B cell (primary cell): ENCODE data around the gene NECAB2. TPM values are rescaled to one million over a fixed set of nuclear protein-coding genes. Genes with fewer than 3 reads are reported as not detected.

Source experiments
- ATAC-seq: fragments of 200-7000 bp; cut with Tn5 transposase; one replicate; pipeline ENCODE4 v1.10.0; 2021; ENCODE audit warnings: low read depth, mild to moderate bottlenecking, moderate number of reproducible peaks, moderate library complexity
- CTCF ChIA-PET: fragments of 350-600 bp; sonication (Branson Sonifier 250); formaldehyde crosslinking; loops from one replicate; lab custom pipeline; 2021; ENCODE audit warnings: antibody characterized with exemption, inconsistent platforms; lab: Charles Lee
- POLR2A ChIA-PET: fragments of 350-600 bp; sonication (Branson Sonifier 250); formaldehyde crosslinking; loops from one replicate; lab custom pipeline; 2021; ENCODE audit warnings: antibody characterized with exemption; lab: Charles Lee
- DNase-seq: peaks from one replicate; pipeline ENCODE4 v3.0.0; 2013
- H2AFZ ChIP-seq: 2 replicates; pipeline ENCODE4 v1.6.1; 2012; ENCODE audit warnings: mild to moderate bottlenecking, low read depth, low read length; ENCODE audit not compliant: insufficient read depth, poor library complexity, severe bottlenecking
- H3K27ac ChIP-seq, 2 donors: 1 replicate in 1 of 2; 2 replicates in 1 of 2; pipeline ENCODE4 v1.5.1; 2012 to 2013; ENCODE audit warnings: low read length in 2 of 2, mild to moderate bottlenecking in 2 of 2, moderate library complexity in 1 of 2
- H3K27me3 ChIP-seq, 4 experiments: fragments of 200-600 bp in 1 of 4; sonication (generic) in 1 of 4; replicated peaks in 1 of 4; 1 replicate in 2 of 4; 2 replicates in 2 of 4; pipeline versions ENCODE4 v1.6.1 to v1.7.0; 2013 to 2016; ENCODE audit warnings: low read length in 3 of 4, mild to moderate bottlenecking in 2 of 4, mixed read lengths in 1 of 4, moderate library complexity in 1 of 4; ENCODE audit not compliant: insufficient read depth in 4 of 4, control insufficient read depth in 3 of 4; ENCODE audit errors: control extremely low read depth in 1 of 4
- H3K36me3 ChIP-seq, 2 experiments: replicated peaks in 1 of 2; 1 replicate in 1 of 2; 2 replicates in 1 of 2; pipeline versions ENCODE4 v1.6.1 to v1.7.1; 2013; ENCODE audit warnings: low read length in 1 of 2; ENCODE audit not compliant: insufficient read depth in 2 of 2, control insufficient read depth in 1 of 2; ENCODE audit errors: control extremely low read depth in 1 of 2, extremely low read depth in 1 of 2
- H3K4me1 ChIP-seq, 2 donors: fragments of 200-600 bp in 1 of 2; sonication (generic) in 1 of 2; 1 replicate in 1 of 2; 2 replicates in 1 of 2; pipeline versions ENCODE4 v1.5.1 to v1.6.1; 2013 to 2017; ENCODE audit warnings: low read length in 2 of 2; ENCODE audit not compliant: control insufficient read depth in 2 of 2, insufficient read depth in 2 of 2
- H3K4me2 ChIP-seq: replicated peaks from 2 replicates; pipeline ENCODE3; 2012; ENCODE audit warnings: mild to moderate bottlenecking, low read depth, low read length; ENCODE audit not compliant: poor library complexity, severe bottlenecking
- H3K4me3 ChIP-seq, 5 experiments: fragments of 200-600 bp in 1 of 5; sonication (generic) in 1 of 5; 1 replicate in 3 of 5; 2 replicates in 2 of 5; pipeline versions ENCODE4 v1.5.1 to v1.7.0; 2011 to 2016; ENCODE audit warnings: low read length in 4 of 5, mild to moderate bottlenecking in 4 of 5, low read depth in 2 of 5, control low read depth in 1 of 5, moderate library complexity in 1 of 5; ENCODE audit not compliant: insufficient read depth in 1 of 5; ENCODE audit errors: control extremely low read depth in 1 of 5, extremely low read depth in 1 of 5
- H3K79me2 ChIP-seq: fragments of 200-600 bp; sonication (generic); one replicate; pipeline ENCODE4 v1.6.0; 2016; ENCODE audit warnings: low read length; ENCODE audit not compliant: control insufficient read depth, insufficient read depth
- H3K9ac ChIP-seq: fragments of 200-600 bp; sonication (generic); 2 replicates; pipeline ENCODE4 v1.6.1; 2017; ENCODE audit warnings: mild to moderate bottlenecking, low read length, moderate library complexity
- H3K9me3 ChIP-seq, 3 donors: one replicate each; pipeline versions ENCODE4 v1.6.1 to v1.7.1; 2013; ENCODE audit warnings: low read length in 2 of 3; ENCODE audit not compliant: control insufficient read depth in 2 of 3, insufficient read depth in 1 of 3; ENCODE audit errors: control extremely low read depth in 1 of 3
- H4K20me1 ChIP-seq: 2 replicates; pipeline ENCODE4 v1.6.0; 2012; ENCODE audit warnings: mild to moderate bottlenecking, low read length; ENCODE audit not compliant: insufficient read depth, control insufficient read depth, poor library complexity, severe bottlenecking
- H3K27ac Mint-ChIP-seq: one replicate; pipeline ENCODE4 v1.8.0; 2021; ENCODE audit warnings: mixed read lengths
- H3K27me3 Mint-ChIP-seq: one replicate; pipeline ENCODE4 v1.8.0; 2021; ENCODE audit warnings: mixed read lengths
- H3K4me1 Mint-ChIP-seq: one replicate; pipeline ENCODE4 v1.8.0; 2021; ENCODE audit warnings: mixed read lengths
- H3K4me3 Mint-ChIP-seq: one replicate; pipeline ENCODE4 v1.8.0; 2021; ENCODE audit warnings: mixed read lengths
- H3K9me3 Mint-ChIP-seq: one replicate; pipeline ENCODE4 v1.8.0; 2022; ENCODE audit warnings: mixed read lengths; ENCODE audit not compliant: insufficient read depth
- EZH2 ChIP-seq: IDR thresholded peaks from 2 replicates; pipeline ENCODE4 v1.6.1; 2012; ENCODE audit warnings: borderline replicate concordance, low read depth, mild to moderate bottlenecking, moderate library complexity, low read length; ENCODE audit not compliant: insufficient read depth, poor library complexity, severe bottlenecking
- WGBS: methylation state at CpG from one replicate; pipeline ENCODE4 v1.1.5; 2013; ENCODE audit warnings: missing lambda C conversion rate; ENCODE audit not compliant: insufficient coverage; 5-methylcytosine and 5-hydroxymethylcytosine counted together
- intact Hi-C: fragments of 100-400 bp; cut with micrococcal nuclease; formaldehyde crosslinking; loops from one replicate; pipeline ENCODE4 v1.10.0; 2022
- polyA plus RNA-seq: library from polyadenylated mRNA; depleted of rRNA; stranded (reverse); fragments of >200 nt; gene quantifications from 2 replicates; pipeline ENCODE4 v1.2.3, GENCODE V29; 2012
- total RNA-seq, 2 donors: library from RNA; stranded (reverse); fragments of 120-200 nt in 1 of 2; gene quantifications; 1 replicate in 1 of 2; 2 replicates in 1 of 2; pipeline versions ENCODE4 v1.2.3 to v1.2.4, GENCODE V29; 2013 to 2022
- TF ChIP-seq, protein P1 (sequence below): fragments of 200-600 bp; IDR thresholded peaks from one replicate; pipeline ENCODE4 v1.8.0; 2022; ENCODE audit warnings: antibody characterized with exemption, mild to moderate bottlenecking

Gene NECAB2
- total and polyA plus RNA-seq, 2 donors (not counting 1 experiment from before 2014, with no cell fraction given), result not detected

DNA sequence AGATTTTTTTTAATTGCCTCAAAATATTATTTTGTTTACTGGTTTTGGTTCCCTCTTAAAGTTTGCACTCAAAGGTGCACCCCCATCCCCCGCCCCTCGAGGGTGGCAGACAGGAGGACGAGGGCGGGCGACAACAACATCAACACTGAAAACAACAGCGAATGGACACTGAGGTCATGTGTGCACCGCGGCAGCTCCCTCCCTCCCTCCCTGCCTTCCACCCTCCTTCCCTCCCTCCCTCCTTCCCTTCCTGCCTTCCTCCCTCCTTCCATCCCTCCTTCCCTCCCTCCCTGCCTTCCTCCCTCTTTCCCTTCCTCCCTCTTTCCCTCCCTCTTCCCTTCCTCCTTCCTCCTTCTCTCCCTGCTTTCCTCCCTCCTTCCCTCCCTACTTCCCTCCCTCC is 16.5 kb upstream of the NECAB2 start:
- Histone ChIP-seq H3K4me3 (no peak overlapping the region), H3K27me3 (peaks cover 0 to 41% (median 10%) of the 10 kb centered on the region in 4 experiments), H3K4me2 (no peak overlapping the region), H2AFZ (no peak overlapping the region), H3K9ac (no peak overlapping the region), H4K20me1 (no peaks in the 10 kb centered on the region), H3K79me2 (no peaks in the 10 kb centered on the region), H3K4me1 (peaks cover 12 to 13% of the 10 kb centered on the region in 2 donors), H3K36me3 (no peaks in the 10 kb centered on the region), H3K9me3 (peaks cover 0 to 7% (median 0%) of the 10 kb centered on the region in 3 donors), H3K27ac (no peak overlapping the region)
- CTCF ChIA-PET, result no interaction called here
- no peak for TF ChIP-seq EZH2
- TF ChIP-seq, protein P1, sequence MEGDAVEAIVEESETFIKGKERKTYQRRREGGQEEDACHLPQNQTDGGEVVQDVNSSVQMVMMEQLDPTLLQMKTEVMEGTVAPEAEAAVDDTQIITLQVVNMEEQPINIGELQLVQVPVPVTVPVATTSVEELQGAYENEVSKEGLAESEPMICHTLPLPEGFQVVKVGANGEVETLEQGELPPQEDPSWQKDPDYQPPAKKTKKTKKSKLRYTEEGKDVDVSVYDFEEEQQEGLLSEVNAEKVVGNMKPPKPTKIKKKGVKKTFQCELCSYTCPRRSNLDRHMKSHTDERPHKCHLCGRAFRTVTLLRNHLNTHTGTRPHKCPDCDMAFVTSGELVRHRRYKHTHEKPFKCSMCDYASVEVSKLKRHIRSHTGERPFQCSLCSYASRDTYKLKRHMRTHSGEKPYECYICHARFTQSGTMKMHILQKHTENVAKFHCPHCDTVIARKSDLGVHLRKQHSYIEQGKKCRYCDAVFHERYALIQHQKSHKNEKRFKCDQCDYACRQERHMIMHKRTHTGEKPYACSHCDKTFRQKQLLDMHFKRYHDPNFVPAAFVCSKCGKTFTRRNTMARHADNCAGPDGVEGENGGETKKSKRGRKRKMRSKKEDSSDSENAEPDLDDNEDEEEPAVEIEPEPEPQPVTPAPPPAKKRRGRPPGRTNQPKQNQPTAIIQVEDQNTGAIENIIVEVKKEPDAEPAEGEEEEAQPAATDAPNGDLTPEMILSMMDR, result no peak
- WGBS, result 55% methylated on average over 3 of the region's 8 CpGs
- no peak overlapping the region for H3K27ac Mint-ChIP-seq
- ATAC-seq (no peak), DNase-seq (no peak)
- no peak overlapping the region for H3K4me3 Mint-ChIP-seq
- peaks cover 12% of the 10 kb centered on the region for H3K4me1 Mint-ChIP-seq
- peaks cover 17% of the 10 kb centered on the region for H3K27me3 Mint-ChIP-seq
- POLR2A ChIA-PET, result no interaction called here
- intact Hi-C loops, result no loop called here
- no peaks in the 10 kb centered on the region for H3K9me3 Mint-ChIP-seq

DNA sequence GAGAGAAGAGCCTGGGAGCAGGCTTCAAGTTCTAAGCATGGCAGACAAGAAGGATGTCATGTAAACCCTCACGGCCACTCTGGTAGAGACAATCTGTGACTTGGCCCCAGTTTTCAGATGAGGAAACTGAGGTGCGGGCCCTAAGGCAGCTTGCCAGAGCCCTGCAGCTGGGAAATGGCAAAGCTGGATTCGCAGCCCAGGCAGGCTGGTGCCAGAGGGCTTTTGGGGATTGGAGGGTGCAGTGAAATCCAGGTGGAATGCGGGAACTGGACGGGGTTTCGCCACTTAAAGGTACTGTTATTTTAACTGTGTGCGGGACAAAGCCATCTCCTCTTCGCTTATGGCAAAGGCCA is 15.5 kb upstream of the NECAB2 start:
- CTCF ChIA-PET, result no interaction called here
- no peak overlapping the region for H3K9ac ChIP-seq

More for the DNA sequence above, 15.5 kb upstream of the NECAB2 start:
- Mint-ChIP-seq H3K27ac (no peak overlapping the region), H3K9me3 (no peaks in the 10 kb centered on the region), H3K4me1 (peaks cover 12% of the 10 kb centered on the region), H3K4me3 (peak overlapping the region; percentile 76), H3K27me3 (peaks cover 17% of the 10 kb centered on the region)
- H3K36me3 ChIP-seq, result no peaks in the 10 kb centered on the region
- TF ChIP-seq, protein P1, result no peak
- TF ChIP-seq EZH2, result no peak
- no peak overlapping the region for H3K27ac ChIP-seq
- peaks cover 0 to 44% (median 10%) of the 10 kb centered on the region in 4 experiments for H3K27me3 ChIP-seq
- peak overlapping the region; percentile 73 for H3K4me2 ChIP-seq
- H3K9me3 ChIP-seq, result peaks cover 0 to 7% (median 0%) of the 10 kb centered on the region in 3 donors
- ATAC-seq (no peak), DNase-seq (no peak)
- no peak overlapping the region for H3K4me3 ChIP-seq
- intact Hi-C loops, result no loop called here
- 47% methylated on average over 8 of the region's 8 CpGs for WGBS
- POLR2A ChIA-PET, result no interaction called here
- H4K20me1 ChIP-seq, result no peaks in the 10 kb centered on the region
- peaks cover 12 to 13% of the 10 kb centered on the region in 2 donors for H3K4me1 ChIP-seq
- H3K79me2 ChIP-seq, result no peaks in the 10 kb centered on the region
- no peak overlapping the region for H2AFZ ChIP-seq
